A673 (cell line): ENCODE results near the gene THOC1. TPM values are rescaled to one million over a fixed set of nuclear protein-coding genes. Genes with fewer than 3 reads are reported as not detected.
A peak's percentile ranks its signal among the peaks of the same experiment; 100 is the strongest.

Source experiments
- Bru-seq: library from RNA; stranded (reverse); fragments of 400-500 nt; gene quantifications from one replicate; lab custom pipeline; 2021; lab: Mats Ljungman, UMichigan
- BruChase-seq, 2 experiments: library from RNA; stranded (reverse); fragments of 400-500 nt; gene quantifications; one replicate each; lab custom pipeline; 2021; lab: Mats Ljungman, UMichigan
- BruUV-seq: library from RNA; stranded (reverse); fragments of 400-500 nt; replicated peaks from 2 replicates; lab custom pipeline; 2021; lab: Mats Ljungman, UMichigan
- CTCF ChIA-PET: fragments of 300-600 bp; sonication (Branson Sonifier 250); formaldehyde crosslinking; loops from one replicate; lab custom pipeline; 2022; ENCODE audit warnings: antibody characterized with exemption; lab: Charles Lee
- POLR2A ChIA-PET: fragments of 300-600 bp; sonication (Branson Sonifier 250); formaldehyde crosslinking; loops from one replicate; lab custom pipeline; 2022; ENCODE audit warnings: antibody characterized with exemption; ENCODE audit not compliant: low non-redundant PET; lab: Charles Lee
- DNase-seq: peaks from one replicate; pipeline ENCODE4 v3.0.0-alpha.2; 2015; ENCODE audit warnings: low spot score
- H3K27ac ChIP-seq: fragments of 200-600 bp; sonication (generic); 2 replicates; pipeline ENCODE4 v1.5.1; 2016; ENCODE audit warnings: mixed run types, low read depth, mild to moderate bottlenecking, mixed read lengths, antibody characterized with exemption, low read length; ENCODE audit not compliant: poor library complexity, severe bottlenecking
- H3K27me3 ChIP-seq: fragments of 200-600 bp; sonication (generic); replicated peaks from 2 replicates; pipeline ENCODE4 v1.6.1; 2017; ENCODE audit warnings: mixed run types, low read depth, mild to moderate bottlenecking, mixed read lengths, antibody characterized with exemption, low read length; ENCODE audit not compliant: insufficient read depth, poor library complexity
- H3K36me3 ChIP-seq: fragments of 200-600 bp; sonication (generic); 2 replicates; pipeline ENCODE4 v1.6.1; 2016; ENCODE audit warnings: mixed run types, mild to moderate bottlenecking, mixed read lengths, antibody characterized with exemption, low read length; ENCODE audit not compliant: insufficient read depth, poor library complexity, severe bottlenecking
- H3K4me1 ChIP-seq: fragments of 200-600 bp; sonication (generic); 2 replicates; pipeline ENCODE4 v1.6.1; 2017; ENCODE audit warnings: mixed run types, mild to moderate bottlenecking, mixed read lengths, antibody characterized with exemption, low read length; ENCODE audit not compliant: insufficient read depth, poor library complexity, severe bottlenecking
- H3K4me3 ChIP-seq: fragments of 200-600 bp; sonication (generic); 2 replicates; pipeline ENCODE4 v1.5.1; 2016; ENCODE audit warnings: low read depth, mixed run types, mild to moderate bottlenecking, mixed read lengths, low read length; ENCODE audit not compliant: poor library complexity, severe bottlenecking
- H3K9me3 ChIP-seq: fragments of 200-600 bp; sonication (generic); 2 replicates; pipeline ENCODE4 v1.6.1; 2016; ENCODE audit warnings: mixed run types, low read depth, mild to moderate bottlenecking, mixed read lengths, antibody characterized with exemption, low read length; ENCODE audit not compliant: poor library complexity, severe bottlenecking
- CTCF ChIP-seq: fragments of 300-800, 200-600 bp; sonication (generic); conservative IDR thresholded peaks from 2 replicates; pipeline ENCODE4 v1.5.1; 2017; ENCODE audit warnings: low read depth, mild to moderate bottlenecking, antibody characterized with exemption, low read length, moderate library complexity, mixed read lengths
- EZH2 ChIP-seq: fragments of 200-600 bp; sonication (generic); IDR thresholded peaks from 2 replicates; pipeline ENCODE4 v1.6.1; 2017; ENCODE audit warnings: borderline replicate concordance, low read depth, mild to moderate bottlenecking, mixed read lengths, antibody characterized with exemption, low read length; ENCODE audit not compliant: poor library complexity, severe bottlenecking
- intact Hi-C: fragments of 100-400 bp; cut with micrococcal nuclease; formaldehyde crosslinking; loops from one replicate; pipeline ENCODE4 v1.10.0; 2022; ENCODE audit not compliant: unreplicated experiment
- long read RNA-seq: library from polyadenylated mRNA; stranded (forward); transcript quantifications from one replicate; pipeline ENCODE4 v2.0.0, GENCODE V29; 2022
- total RNA-seq: library from RNA; stranded (reverse); gene quantifications from 2 replicates; pipeline ENCODE4 v1.2.3, GENCODE V29; 2021

The THOC1 gene
- total RNA-seq (70.9 and 76.7 TPM in 2 replicates), Bru-seq, nascent RNA (percentile 91 among the genes with signal in this experiment), BruChase-seq, experiment 1, labeled RNA remaining after a 2-hour chase (percentile 93 among the genes with signal in this experiment), BruChase-seq, experiment 2, labeled RNA remaining after a 6-hour chase (percentile 82 among the genes with signal in this experiment)
- long read RNA-seq, transcript THOC1-201 (21 exons, 2,087 nt) = major isoform, 71 of 109 reads
- long read RNA-seq, partial matches to known transcripts = 7 of 109 reads
- long read RNA-seq, other reads (novel, unspliced or antisense) = 26 of 109 reads

GRCh38 chr18:267688-268552, at the start of gene THOC1:
TSS of gene THOC1 (minus strand) at chr18:268047. CDS start at chr18:268019, 28 bp downstream.
- Histone ChIP-seq H3K4me1 (peaks cover 14% of the 10 kb centered on the region), H3K27ac (peak within 1 kb of the TSS; percentile 96), H3K36me3 (peaks cover 24% of the 10 kb centered on the region), H3K9me3 (no peaks in the 10 kb centered on the region), H3K4me3 (peak within 1 kb of the TSS; percentile 99), H3K27me3 (no peaks in the 10 kb centered on the region)
- peak; percentile 97 for DNase-seq
- TF ChIP-seq EZH2 = no peak
- TF ChIP-seq CTCF = no peak
- ChIA-PET CTCF (interaction anchor here (0.6 kb wide), 1 partner anchor 13 kb away, joined by 3 read pairs; no protein-coding TSS in a partner anchor), POLR2A (interaction anchor here (0.6 kb wide), 1 partner anchor 326 kb away, joined by 3 read pairs; no protein-coding TSS in a partner anchor)
- BruUV-seq = TSS peak; percentile 82
- intact Hi-C loops = no loop called here

- Histone ChIP-seq H3K27me3 (no peaks in the 10 kb centered on the region), H3K4me1 (no peaks in the 10 kb centered on the region), H3K36me3 (no peaks in the 10 kb centered on the region), H3K4me3 (no peak overlapping the region), H3K27ac (no peak overlapping the region), H3K9me3 (no peaks in the 10 kb centered on the region)
- CTCF ChIA-PET = no interaction called here
- no peak for DNase-seq
- BruUV-seq = no TSS peak
- no peak for TF ChIP-seq CTCF
- TF ChIP-seq EZH2 = no peak
- POLR2A ChIA-PET = no interaction called here
- intact Hi-C loops = no loop called here
Observed at GRCh38 chr18:317618-318017, 49.8 kb upstream of the THOC1 start.

- intact Hi-C loops = no loop called here
Observed at GRCh38 chr18:316393-316792, 48.5 kb upstream of the THOC1 start.

More at GRCh38 chr18:316393-316792, 48.5 kb upstream of the THOC1 start:
- H3K4me3 ChIP-seq = no peak overlapping the region
- ChIA-PET POLR2A (interaction anchor here (0.5 kb wide), 1 partner anchor 271 kb away, joined by 12 read pairs; no protein-coding TSS in a partner anchor), CTCF (no interaction called here)
- H3K27me3 ChIP-seq = no peaks in the 10 kb centered on the region
- DNase-seq = no peak
- no peaks in the 10 kb centered on the region for H3K36me3 ChIP-seq
- H3K4me1 ChIP-seq = no peaks in the 10 kb centered on the region
- no peak for TF ChIP-seq EZH2
- BruUV-seq = no TSS peak
- no peak overlapping the region for H3K27ac ChIP-seq
- no peaks in the 10 kb centered on the region for H3K9me3 ChIP-seq
